Stomach (tissue), 9 donors: ENCODE data around the gene PLEKHG1. TPM values are rescaled to one million over a fixed set of nuclear protein-coding genes. Genes with fewer than 3 reads are reported as not detected.

Source experiments
- DNase-seq, 2 donors: peaks; one replicate each; pipeline versions ENCODE4 v3.0.0 to v3.0.0-alpha.2; 2013 to 2019
- H3K27ac ChIP-seq, 5 donors: fragments of 200-600 bp in 4 of 5; sonication (generic) in 4 of 5; one replicate each; pipeline ENCODE4 v1.5.1; 2013 to 2019; ENCODE audit warnings: mild to moderate bottlenecking in 1 of 5, moderate library complexity in 1 of 5
- H3K27me3 ChIP-seq, 3 donors: fragments of 200-600 bp; sonication (generic); one replicate each; pipeline ENCODE4 v1.5.1; 2017 to 2019; ENCODE audit warnings: mixed run types in 1 of 3
- H3K36me3 ChIP-seq, 4 donors: fragments of 200-600 bp; sonication (generic); 1 replicate in 3 of 4; 2 replicates in 1 of 4; pipeline ENCODE4 v1.5.1; 2016 to 2019
- H3K4me1 ChIP-seq, 4 donors: fragments of 200-600 bp; sonication (generic); one replicate each; pipeline ENCODE4 v1.5.1; 2016 to 2019
- H3K4me3 ChIP-seq, 4 donors: fragments of 200-600 bp; sonication (generic) in 3 of 4; one replicate each; pipeline ENCODE4 v1.5.1; 2016 to 2019; ENCODE audit warnings: mild to moderate bottlenecking in 1 of 4
- H3K9me3 ChIP-seq, 4 donors: fragments of 200-600 bp; sonication (generic); one replicate each; pipeline ENCODE4 v1.5.1; 2016 to 2019
- EP300 ChIP-seq: sonication (generic); formaldehyde crosslinking; IDR thresholded peaks from one replicate; pipeline ENCODE4 v1.6.1; 2017; ENCODE audit warnings: antibody characterized with exemption
- POLR2A ChIP-seq, 4 donors: fragments of 450-650 bp; IDR thresholded peaks; one replicate each; pipeline ENCODE4 v1.6.1; 2016; ENCODE audit warnings: antibody characterized with exemption in 4 of 4, control low read depth in 2 of 4, mild to moderate bottlenecking in 1 of 4, moderate library complexity in 1 of 4
- POLR2AphosphoS5 ChIP-seq, 3 donors: sonication (generic); formaldehyde crosslinking; IDR thresholded peaks; one replicate each; pipeline ENCODE4 v1.6.1; 2016; ENCODE audit warnings: antibody characterized with exemption in 3 of 3
- WGBS, 5 donors: extraction: QIAGEN DNeasy Blood & Tissue Kit in 3 of 5; methylation state at CpG; one replicate each; pipeline versions ENCODE4 v1.1.5 to v1.1.7; 2013 to 2018; 5-methylcytosine and 5-hydroxymethylcytosine counted together
- intact Hi-C: fragments of 100-400 bp; cut with DNase I; formaldehyde crosslinking; loops from one replicate; pipeline ENCODE4 v1.15.1; 2023; ENCODE audit warnings: low total_unique reads
- polyA plus RNA-seq, 3 donors: library from polyadenylated mRNA; stranded (reverse); fragments of 200-250 nt; gene quantifications; one replicate each; pipeline ENCODE4 v1.2.3, GENCODE V29; 2013
- total RNA-seq, 5 donors: library from RNA; depleted of rRNA; stranded (reverse); fragments of >200 nt; gene quantifications; one replicate each; pipeline versions ENCODE4 v1.1.0 to v1.2.3, GENCODE V29; 2014 to 2016
- TF ChIP-seq, protein P1 (sequence below), 7 experiments: fragments of 450-650 bp in 4 of 7; fragments of 200-600 bp in 3 of 7; sonication (generic) in 3 of 7; IDR thresholded peaks; one replicate each; pipeline ENCODE4 v1.5.1; 2016 to 2019; ENCODE audit warnings: antibody characterized with exemption in 7 of 7, control low read depth in 2 of 7, mild to moderate bottlenecking in 1 of 7
- donor health status: healthy with polysubstance abuse.
- donor health status: Bipolar disorder and iron deficiency.
- donor health status: healthy.

PLEKHG1 gene
- total and polyA plus RNA-seq, 8 donors: 1.9 to 92.9 (median 10.4) TPM

DNA sequence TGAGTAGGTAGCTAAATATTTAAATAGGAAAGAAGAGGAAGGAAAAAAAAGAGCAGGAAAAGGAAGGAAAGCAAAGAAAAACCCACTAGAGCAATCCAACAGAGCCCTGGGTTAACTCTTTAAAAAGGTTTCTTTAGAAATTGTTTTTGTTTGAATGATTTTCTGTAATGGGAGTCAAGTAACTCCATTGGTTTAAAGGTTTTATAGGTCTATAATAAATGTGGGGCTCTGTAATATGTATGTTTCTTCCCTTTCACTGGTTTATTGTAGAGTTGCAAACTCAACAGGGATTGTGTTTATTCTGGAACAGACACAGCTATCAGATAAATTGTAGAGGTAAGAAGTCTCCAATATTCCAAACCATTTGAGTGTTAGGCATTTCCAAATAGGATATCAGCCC, 10.9 kb downstream of the PLEKHG1 start:
- DNase-seq: no peak
- H3K4me1 ChIP-seq: no peaks in the 10 kb centered on the region
- no peaks in the 10 kb centered on the region for H3K27me3 ChIP-seq
- TF ChIP-seq POLR2A (IDR thresholded peaks at IDR 0.05): no peak
- intact Hi-C loops: no loop called here
- H3K27ac ChIP-seq: no peak overlapping the region
- no peaks in the 10 kb centered on the region for H3K9me3 ChIP-seq
- no peaks in the 10 kb centered on the region for H3K36me3 ChIP-seq
- no peak overlapping the region for H3K4me3 ChIP-seq

DNA sequence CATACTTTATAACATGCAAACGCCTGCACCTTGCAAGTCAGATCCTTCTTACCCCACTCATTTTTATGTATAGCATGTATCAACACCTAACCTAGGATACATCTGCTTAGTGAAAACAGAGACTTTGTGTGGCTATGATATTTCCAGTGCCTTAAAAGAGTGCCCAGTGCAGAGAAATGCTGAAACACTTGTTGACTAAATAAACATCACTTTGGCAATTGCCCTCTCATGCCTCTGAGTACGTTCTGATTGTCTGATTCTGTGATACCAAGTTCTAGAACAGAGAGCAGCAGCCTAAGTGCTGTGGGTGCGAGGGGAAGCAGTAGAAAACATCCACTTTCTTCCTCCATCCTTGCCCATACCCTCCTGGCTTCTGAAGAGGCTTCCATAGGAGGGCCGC, 13.6 kb downstream of the PLEKHG1 start:
- no peak for DNase-seq
- no peak overlapping the region for H3K27ac ChIP-seq
- no peaks in the 10 kb centered on the region for H3K27me3 ChIP-seq
- peaks cover 0 to 8% (median 3%) of the 10 kb centered on the region in 4 donors for H3K4me1 ChIP-seq
- 52 to 67% (median 67%) methylated on average over 4 of the region's 4 CpGs for WGBS, 5 donors
- no peaks in the 10 kb centered on the region for H3K9me3 ChIP-seq
- TF ChIP-seq, protein P1, sequence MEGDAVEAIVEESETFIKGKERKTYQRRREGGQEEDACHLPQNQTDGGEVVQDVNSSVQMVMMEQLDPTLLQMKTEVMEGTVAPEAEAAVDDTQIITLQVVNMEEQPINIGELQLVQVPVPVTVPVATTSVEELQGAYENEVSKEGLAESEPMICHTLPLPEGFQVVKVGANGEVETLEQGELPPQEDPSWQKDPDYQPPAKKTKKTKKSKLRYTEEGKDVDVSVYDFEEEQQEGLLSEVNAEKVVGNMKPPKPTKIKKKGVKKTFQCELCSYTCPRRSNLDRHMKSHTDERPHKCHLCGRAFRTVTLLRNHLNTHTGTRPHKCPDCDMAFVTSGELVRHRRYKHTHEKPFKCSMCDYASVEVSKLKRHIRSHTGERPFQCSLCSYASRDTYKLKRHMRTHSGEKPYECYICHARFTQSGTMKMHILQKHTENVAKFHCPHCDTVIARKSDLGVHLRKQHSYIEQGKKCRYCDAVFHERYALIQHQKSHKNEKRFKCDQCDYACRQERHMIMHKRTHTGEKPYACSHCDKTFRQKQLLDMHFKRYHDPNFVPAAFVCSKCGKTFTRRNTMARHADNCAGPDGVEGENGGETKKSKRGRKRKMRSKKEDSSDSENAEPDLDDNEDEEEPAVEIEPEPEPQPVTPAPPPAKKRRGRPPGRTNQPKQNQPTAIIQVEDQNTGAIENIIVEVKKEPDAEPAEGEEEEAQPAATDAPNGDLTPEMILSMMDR (IDR thresholded peaks at IDR 0.05): no peak
- TF ChIP-seq POLR2A (IDR thresholded peaks at IDR 0.05) (no peak), EP300 (no peak), POLR2AphosphoS5 (IDR thresholded peaks at IDR 0.05) (no peak)
- H3K36me3 ChIP-seq: no peaks in the 10 kb centered on the region
- no peak overlapping the region for H3K4me3 ChIP-seq
- intact Hi-C loops: no loop called here

DNA sequence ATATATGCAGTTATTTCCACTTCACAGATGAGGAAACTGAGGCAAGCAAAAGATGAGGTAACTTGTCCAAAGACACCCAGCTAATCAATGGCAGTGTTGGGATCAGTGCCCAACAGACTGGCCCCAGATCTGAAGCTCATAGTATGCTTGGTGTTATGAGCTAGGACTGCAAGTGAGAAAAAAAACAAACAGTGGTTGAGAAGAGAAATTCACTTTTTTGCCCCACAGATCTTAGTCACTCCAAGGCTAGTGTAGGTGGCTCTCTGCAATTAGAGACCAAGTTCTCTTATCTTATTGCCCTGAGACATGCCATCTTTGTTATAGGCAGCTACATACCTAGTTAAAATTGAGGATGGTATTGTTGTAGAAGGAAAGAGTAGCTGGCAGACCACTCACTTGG, 16.3 kb downstream of the PLEKHG1 start:
- Histone ChIP-seq H3K36me3 (no peaks in the 10 kb centered on the region), H3K9me3 (no peaks in the 10 kb centered on the region), H3K4me3 (no peak overlapping the region), H3K27me3 (no peaks in the 10 kb centered on the region), H3K4me1 (peaks cover 0 to 23% (median 11%) of the 10 kb centered on the region in 4 donors), H3K27ac (no peak overlapping the region)
- TF ChIP-seq, protein P1 (IDR thresholded peaks at IDR 0.05): no peak
- no peak for TF ChIP-seq EP300
- TF ChIP-seq POLR2AphosphoS5 (IDR thresholded peaks at IDR 0.05): no peak
- no peak for TF ChIP-seq POLR2A (IDR thresholded peaks at IDR 0.05)
- no peak for DNase-seq
- intact Hi-C loops: no loop called here

DNA sequence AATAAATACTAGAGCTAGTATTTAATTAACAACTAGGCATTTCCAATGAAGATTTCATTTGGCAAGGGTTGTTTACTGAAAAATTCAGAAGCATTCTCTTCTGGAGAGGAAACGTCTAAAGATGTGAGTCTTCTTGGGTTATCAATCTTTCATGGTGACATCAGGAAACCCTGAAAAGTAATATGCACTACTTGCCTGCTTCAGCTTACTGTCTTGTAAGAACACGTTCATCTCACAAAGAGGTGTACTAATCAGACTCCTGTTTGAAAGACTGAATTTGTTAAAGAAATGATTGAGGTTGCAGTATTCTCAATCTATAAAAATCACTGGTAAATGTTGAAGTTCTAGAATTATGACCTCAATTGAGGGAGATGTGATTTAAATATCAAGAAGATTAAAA, 16.9 kb downstream of the PLEKHG1 start:
- no peak for TF ChIP-seq POLR2AphosphoS5 (IDR thresholded peaks at IDR 0.05)
- no peak for TF ChIP-seq POLR2A (IDR thresholded peaks at IDR 0.05)
- TF ChIP-seq EP300: no peak
- TF ChIP-seq, protein P1 (IDR thresholded peaks at IDR 0.05): no peak
- no peak overlapping the region for H3K4me3 ChIP-seq
- DNase-seq: no peak
- no peak overlapping the region for H3K27ac ChIP-seq
- H3K27me3 ChIP-seq: no peaks in the 10 kb centered on the region
- 64 to 79% (median 73%) methylated on average over 2 of the region's 2 CpGs for WGBS, 5 donors
- H3K4me1 ChIP-seq: peaks cover 0 to 25% (median 11%) of the 10 kb centered on the region in 4 donors
- intact Hi-C loops: no loop called here
- H3K9me3 ChIP-seq: no peaks in the 10 kb centered on the region
- H3K36me3 ChIP-seq: no peaks in the 10 kb centered on the region

DNA sequence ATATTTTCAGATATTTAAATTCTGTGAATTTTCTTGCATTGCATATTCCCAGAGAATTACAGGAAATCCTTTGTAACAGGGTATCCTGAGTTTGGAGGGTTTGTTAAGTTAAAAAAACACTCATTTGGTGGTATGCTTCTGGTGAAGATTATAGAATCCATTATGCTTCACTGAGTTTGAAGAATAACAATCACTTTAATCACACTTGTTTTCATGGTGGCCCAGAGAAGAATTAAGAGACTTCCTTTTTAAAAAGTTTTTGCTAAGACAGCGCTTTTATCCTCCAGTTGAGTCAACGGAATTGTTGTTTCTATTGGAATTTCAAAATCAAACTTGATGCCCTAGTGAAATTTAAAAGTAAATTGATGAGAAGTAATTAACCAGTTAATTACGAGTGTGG, 17.4 kb downstream of the PLEKHG1 start:
- no peaks in the 10 kb centered on the region for H3K36me3 ChIP-seq
- intact Hi-C loops: no loop called here
- H3K4me1 ChIP-seq: peaks cover 0 to 25% (median 11%) of the 10 kb centered on the region in 4 donors
- 58 to 84% (median 76%) methylated on average over 3 of the region's 3 CpGs for WGBS, 5 donors
- no peaks in the 10 kb centered on the region for H3K27me3 ChIP-seq
- H3K27ac ChIP-seq: peak overlapping the region in 1 of 5 donors; percentile 52
- TF ChIP-seq POLR2A (IDR thresholded peaks at IDR 0.05) (no peak), POLR2AphosphoS5 (IDR thresholded peaks at IDR 0.05) (no peak), EP300 (no peak)
- TF ChIP-seq, protein P1 (IDR thresholded peaks at IDR 0.05): no peak
- no peak for DNase-seq
- H3K4me3 ChIP-seq: no peak overlapping the region
- H3K9me3 ChIP-seq: no peaks in the 10 kb centered on the region
